SK-N-SH (cell line): ENCODE results near the gene GPC2. TPM values are rescaled to one million over a fixed set of nuclear protein-coding genes. Genes with fewer than 3 reads are reported as not detected.

Source experiments
- CTCF ChIA-PET: fragments of 300-600, 350-600 bp; formaldehyde crosslinking; extraction: SDS; loops from one replicate; lab custom pipeline; 2021; lab: Yijun Ruan, JAX
- POLR2A ChIA-PET: fragments of 350-600 bp; sonication (Branson Sonifier 250); formaldehyde crosslinking; extraction: SDS; loops from one replicate; lab custom pipeline; 2020; ENCODE audit warnings: antibody characterized with exemption, inconsistent platforms; lab: Yijun Ruan, JAX
- DNase-seq: peaks from one replicate; pipeline ENCODE4 v3.0.0; 2012
- H2AFZ ChIP-seq: fragments of 200-600 bp; sonication (generic); 2 replicates; pipeline ENCODE4 v1.8.1; 2016; ENCODE audit warnings: antibody characterized with exemption, mild to moderate bottlenecking, low read depth
- H3F3A ChIP-seq: fragments of 200-600 bp; sonication (generic); replicated peaks from 2 replicates; pipeline ENCODE3; 2016; ENCODE audit warnings: antibody characterized with exemption, mild to moderate bottlenecking; ENCODE audit not compliant: insufficient read depth
- H3K27ac ChIP-seq, 2 experiments: fragments of 200-500 bp in 1 of 2; fragments of 200-600 bp in 1 of 2; sonication (Bioruptor generic) in 1 of 2; sonication (generic), shearing (Covaris generic) in 1 of 2; 2 replicates each; pipeline versions ENCODE4 v1.5.1 to v1.6.1; 2014 to 2016; ENCODE audit warnings: low read depth in 2 of 2, inconsistent platforms in 1 of 2, low read length in 1 of 2, mild to moderate bottlenecking in 1 of 2, mixed read lengths in 1 of 2
- H3K27me3 ChIP-seq: fragments of 200-600 bp; sonication (generic), shearing (Covaris generic); 2 replicates; pipeline ENCODE4 v1.6.1; 2016; ENCODE audit warnings: mixed run types; ENCODE audit not compliant: insufficient read depth
- H3K36me3 ChIP-seq, 2 experiments: fragments of 200-500 bp in 1 of 2; fragments of 200-600 bp in 1 of 2; sonication (Bioruptor generic) in 1 of 2; sonication (generic) in 1 of 2; replicated peaks in 1 of 2; 2 replicates each; pipeline versions ENCODE3 to v1.5.1; 2014 to 2016; ENCODE audit warnings: low read length in 1 of 2, mild to moderate bottlenecking in 1 of 2; ENCODE audit not compliant: insufficient read depth in 2 of 2, control insufficient read depth in 1 of 2
- H3K4me1 ChIP-seq, 2 experiments: fragments of 200-500 bp in 1 of 2; fragments of 200-600 bp in 1 of 2; sonication (Bioruptor generic) in 1 of 2; sonication (generic), shearing (Covaris generic) in 1 of 2; 2 replicates each; pipeline versions ENCODE4 v1.5.1 to v1.6.1; 2014 to 2016; ENCODE audit warnings: low read depth in 1 of 2, low read length in 1 of 2, mixed run types in 1 of 2; ENCODE audit not compliant: insufficient read depth in 2 of 2, control insufficient read depth in 1 of 2
- H3K4me2 ChIP-seq: fragments of 200-600 bp; sonication (generic), shearing (Covaris generic); 2 replicates; pipeline ENCODE4 v1.6.1; 2017; ENCODE audit warnings: mixed run types
- H3K4me3 ChIP-seq, 2 experiments: fragments of 200-500 bp in 1 of 2; fragments of 200-600 bp in 1 of 2; sonication (Bioruptor generic) in 1 of 2; sonication (generic), shearing (Covaris generic) in 1 of 2; 2 replicates each; pipeline versions ENCODE4 v1.5.1 to v1.8.1; 2014 to 2016; ENCODE audit warnings: low read depth in 2 of 2, inconsistent platforms in 1 of 2, low read length in 1 of 2, mild to moderate bottlenecking in 1 of 2, mixed read lengths in 1 of 2, moderate library complexity in 1 of 2
- H3K79me2 ChIP-seq: fragments of 200-600 bp; sonication (generic); 2 replicates; pipeline ENCODE4 v1.8.1; 2017; ENCODE audit warnings: mild to moderate bottlenecking; ENCODE audit not compliant: insufficient read depth
- H3K9ac ChIP-seq: fragments of 200-600 bp; sonication (generic); 2 replicates; pipeline ENCODE4 v1.6.1; 2017; ENCODE audit warnings: mixed run types
- H3K9me2 ChIP-seq: fragments of 200-600 bp; sonication (generic); 2 replicates; pipeline ENCODE4 v1.6.1; 2017; ENCODE audit warnings: mixed run types
- H3K9me3 ChIP-seq: fragments of 200-600 bp; sonication (generic); 2 replicates; pipeline ENCODE4 v1.6.1; 2017; ENCODE audit warnings: mixed run types, mild to moderate bottlenecking, moderate library complexity
- H4K20me1 ChIP-seq: fragments of 200-600 bp; sonication (generic); 2 replicates; pipeline ENCODE4 v1.6.1; 2017; ENCODE audit warnings: mild to moderate bottlenecking, mixed run types; ENCODE audit not compliant: insufficient read depth
- ELF1 ChIP-seq: IDR thresholded peaks from 2 replicates; pipeline ENCODE4 v1.4.0; 2012
- EP300 ChIP-seq, 2 experiments: IDR thresholded peaks; 2 replicates each; pipeline versions ENCODE4 v1.4.0 to v1.6.1; 2012; ENCODE audit warnings: borderline replicate concordance in 1 of 2, low read depth in 1 of 2, low read length in 1 of 2
- FOSL2 ChIP-seq: IDR thresholded peaks from 2 replicates; pipeline ENCODE4 v1.4.0; 2012; ENCODE audit warnings: low read depth, mild to moderate bottlenecking, moderate library complexity, borderline replicate concordance
- JUND ChIP-seq: IDR thresholded peaks from 2 replicates; pipeline ENCODE4 v1.4.0; 2012
- MEF2A ChIP-seq: IDR thresholded peaks from 2 replicates; pipeline ENCODE4 v1.4.0; 2012; ENCODE audit warnings: low read depth, borderline replicate concordance
- NFIC ChIP-seq: IDR thresholded peaks from 2 replicates; pipeline ENCODE4 v1.4.0; 2012; ENCODE audit warnings: borderline replicate concordance
- NRF1 ChIP-seq: IDR thresholded peaks from 2 replicates; pipeline ENCODE4 v1.6.1; 2012; ENCODE audit warnings: low read depth, mild to moderate bottlenecking, low read length
- RAD21 ChIP-seq: IDR thresholded peaks from 2 replicates; pipeline ENCODE4 v1.6.1; 2012; ENCODE audit warnings: mild to moderate bottlenecking, low read length
- REST ChIP-seq: IDR thresholded peaks from 2 replicates; pipeline ENCODE4 v1.6.1; 2012; ENCODE audit warnings: mild to moderate bottlenecking, low read depth, low read length, moderate library complexity
- RFX5 ChIP-seq: IDR thresholded peaks from 2 replicates; pipeline ENCODE4 v1.6.1; 2012; ENCODE audit warnings: mild to moderate bottlenecking, improper control_type of control experiment, low read length
- SMC3 ChIP-seq: IDR thresholded peaks from 2 replicates; pipeline ENCODE4 v1.6.1; 2012; ENCODE audit warnings: low read depth, low read length, improper control_type of control experiment
- TCF12 ChIP-seq: IDR thresholded peaks from 2 replicates; pipeline ENCODE4 v1.4.0; 2012
- USF1 ChIP-seq: IDR thresholded peaks from 2 replicates; pipeline ENCODE4 v1.4.0; 2012; ENCODE audit warnings: low read depth, borderline replicate concordance
- USF2 ChIP-seq: fragments of 150-350 bp; IDR thresholded peaks from 2 replicates; pipeline ENCODE4 v1.6.1; 2017; ENCODE audit warnings: antibody characterized with exemption, low read length, low read depth, borderline replicate concordance
- YY1 ChIP-seq: IDR thresholded peaks from 2 replicates; pipeline ENCODE4 v1.4.0; 2012; ENCODE audit warnings: low read depth, mild to moderate bottlenecking
- ZBTB33 ChIP-seq: IDR thresholded peaks from 2 replicates; pipeline ENCODE4 v1.4.0; 2012; ENCODE audit warnings: low read depth, borderline replicate concordance
- WGBS: methylation state at CpG from one replicate; pipeline ENCODE4 v1.1.6; 2017; ENCODE audit warnings: low lambda C conversion rate; 5-methylcytosine and 5-hydroxymethylcytosine counted together
- polyA plus RNA-seq, 3 experiments: library from polyadenylated mRNA; depleted of rRNA; stranded (reverse); fragments of >200 nt; gene quantifications; 2 replicates each; pipeline ENCODE4 v1.2.3, GENCODE V29; 2012

The GPC2 gene
- polyA plus RNA-seq, 1 of the 3 experiments (the other 2 are of a cell fraction): 12.9 TPM

GRCh38 chr7:100213672-100214071 lies 36.5 kb upstream of the GPC2 start:
- POLR2A ChIA-PET: no interaction called here
- Histone ChIP-seq H2AFZ (no peak overlapping the region), H3K9ac (no peak overlapping the region), H3F3A (peaks cover 5% of the 10 kb centered on the region), H3K4me1 (no peaks in the 10 kb centered on the region; a peak in 1 of 4 replicates), H3K27ac (no peak overlapping the region), H3K9me3 (no peaks in the 10 kb centered on the region), H3K27me3 (no peaks in the 10 kb centered on the region), H3K36me3 (no peaks in the 10 kb centered on the region), H3K4me2 (no peak overlapping the region), H4K20me1 (no peaks in the 10 kb centered on the region), H3K79me2 (no peaks in the 10 kb centered on the region), H3K9me2 (no peaks in the 10 kb centered on the region), H3K4me3 (no peak overlapping the region)
- 74% methylated on average over 6 of the region's 6 CpGs for WGBS
- no peak for DNase-seq
- TF ChIP-seq ELF1 (no peak), RFX5 (no peak), USF2 (no peak), EP300 (IDR thresholded peaks at IDR 0.05; ENCODE audit: borderline replicate concordance in 1 of 2, low read depth in 1 of 2, low read length in 1 of 2) (no peak), YY1 (no peak), REST (no peak), USF1 (no peak), MEF2A (no peak), FOSL2 (no peak), TCF12 (no peak), NRF1 (no peak), ZBTB33 (no peak), NFIC (no peak), SMC3 (no peak), JUND (no peak), RAD21 (no peak)
- CTCF ChIA-PET: interaction anchor here (1.0 to 15.9 kb wide), 2 partner anchors 9 to 79 kb away, joined by 3 to 262 read pairs; no protein-coding TSS in a partner anchor
